Stimulated activated CD4-positive, alpha-beta T cell treated with anti-CD3 and anti-CD28 coated beads, Interleukin-2, amount 100 ng/mL, for 48 hours (primary cell): ENCODE data around the gene MRPL17.
"Not testable (repeated sequence)": the region's sequence is repeated elsewhere in the genome, so short reads cannot be mapped to it uniquely, and the experiment has no call there.

Experiments
- DNase-seq, 2 donors: peaks; one replicate each; pipeline ENCODE4 v3.0.0-alpha.2; 2020

MRPL17 gene

GRCh38 chr11:6682936-6683861, at the start of gene MRPL17:
TSS of gene MRPL17 (minus strand) at chr11:6683340. CDS start at chr11:6683296, 44 bp downstream.
- DNase-seq: peak; percentile 98 to 99

- DNase-seq: no peak
Measured at GRCh38 chr11:6727971-6728760, 45.0 kb upstream of the MRPL17 start.

- no peak for DNase-seq
Measured at GRCh38 chr11:6725386-6725896, 42.3 kb upstream of the MRPL17 start.

GRCh38 chr11:6724013-6724412, 40.9 kb upstream of the MRPL17 start:
- no peak for DNase-seq

GRCh38 chr11:6721343-6721742, 38.2 kb upstream of the MRPL17 start:
- DNase-seq: no peak

- no peak for DNase-seq
Measured at GRCh38 chr11:6719576-6719975, 36.4 kb upstream of the MRPL17 start.

GRCh38 chr11:6717426-6717825, 34.3 kb upstream of the MRPL17 start:
- DNase-seq: no peak

- DNase-seq: peak; percentile 27 to 45
Measured at GRCh38 chr11:6711552-6711951, 28.4 kb upstream of the MRPL17 start.

GRCh38 chr11:6708876-6709275, 25.7 kb upstream of the MRPL17 start:
- no peak for DNase-seq

GRCh38 chr11:6705905-6706535, 22.9 kb upstream of the MRPL17 start:
- peak; percentile 29 to 37 for DNase-seq

GRCh38 chr11:6703247-6704063, 20.3 kb upstream of the MRPL17 start:
- no peak for DNase-seq

- DNase-seq: not testable (repeated sequence)
Measured at GRCh38 chr11:6701955-6702354, 18.8 kb upstream of the MRPL17 start.

- DNase-seq: no peak
Measured at GRCh38 chr11:6695377-6695776, 12.2 kb upstream of the MRPL17 start.

GRCh38 chr11:6694229-6694535, 11.0 kb upstream of the MRPL17 start:
- no peak for DNase-seq

- peak; percentile 41 to 48 for DNase-seq
Measured at GRCh38 chr11:6693342-6694228, 10.4 kb upstream of the MRPL17 start.

GRCh38 chr11:6692128-6692527, 9.0 kb upstream of the MRPL17 start:
- DNase-seq: no peak

- DNase-seq: not testable (repeated sequence)
Measured at GRCh38 chr11:6690431-6691132, 7.4 kb upstream of the MRPL17 start.

- DNase-seq: no peak
Measured at GRCh38 chr11:6687876-6688275, 4.7 kb upstream of the MRPL17 start.

- DNase-seq: no peak
Measured at GRCh38 chr11:6686006-6686405, 2.9 kb upstream of the MRPL17 start.

GRCh38 chr11:6684068-6684467, 928 bp upstream of the MRPL17 start:
- not testable (repeated sequence) for DNase-seq

GRCh38 chr11:6682591-6682935, 577 bp downstream of the MRPL17 start:
- no peak for DNase-seq
